Mesenchymal stem cell (in vitro differentiated cells and primary cell): ENCODE data around the gene MAGEB17. TPM values are rescaled to one million over a fixed set of nuclear protein-coding genes. Genes with fewer than 3 reads are reported as not detected.
A peak's percentile ranks its signal among the peaks of the same experiment; 100 is the strongest.

Experiments
- DNase-seq: peaks from one replicate; pipeline ENCODE4 v3.0.0-alpha.2; 2013
- H2AFZ ChIP-seq: one replicate; pipeline ENCODE4 v1.6.1; 2013; ENCODE audit warnings: low read depth, mild to moderate bottlenecking, control low read depth, inconsistent platforms, low read length, moderate library complexity
- H2AK5ac ChIP-seq: 2 replicates; pipeline ENCODE4 v1.6.1; 2013; ENCODE audit warnings: low read length, moderate library complexity, mild to moderate bottlenecking, inconsistent platforms; ENCODE audit not compliant: severe bottlenecking
- H2BK120ac ChIP-seq: one replicate; pipeline ENCODE4 v1.6.1; 2013; ENCODE audit warnings: low read depth, mild to moderate bottlenecking, inconsistent platforms, low read length, moderate library complexity
- H2BK12ac ChIP-seq, 2 experiments: one replicate each; pipeline ENCODE4 v1.6.1; 2013; ENCODE audit warnings: inconsistent platforms in 2 of 2, low read length in 2 of 2, mild to moderate bottlenecking in 2 of 2, moderate library complexity in 2 of 2, control low read depth in 1 of 2
- H2BK15ac ChIP-seq: one replicate; pipeline ENCODE4 v1.6.1; 2013; ENCODE audit warnings: mild to moderate bottlenecking, low read depth, inconsistent platforms; ENCODE audit not compliant: poor library complexity, severe bottlenecking
- H2BK5ac ChIP-seq: 2 replicates; pipeline ENCODE4 v1.6.1; 2013; ENCODE audit warnings: low read depth, mild to moderate bottlenecking, low read length, control low read depth, inconsistent platforms; ENCODE audit not compliant: poor library complexity, severe bottlenecking
- H3K14ac ChIP-seq, 2 experiments: one replicate each; pipeline ENCODE4 v1.6.1; 2013; ENCODE audit warnings: inconsistent platforms in 2 of 2, low read length in 2 of 2, control low read depth in 1 of 2, mild to moderate bottlenecking in 1 of 2, moderate library complexity in 1 of 2
- H3K18ac ChIP-seq, 2 experiments: one replicate each; pipeline ENCODE4 v1.6.1; 2013; ENCODE audit warnings: inconsistent platforms in 2 of 2, low read length in 2 of 2, control low read depth in 1 of 2, low read depth in 1 of 2, mild to moderate bottlenecking in 1 of 2
- H3K23ac ChIP-seq, 2 experiments: one replicate each; pipeline ENCODE4 v1.6.1; 2013; ENCODE audit warnings: inconsistent platforms in 2 of 2, low read length in 2 of 2, mild to moderate bottlenecking in 2 of 2, moderate library complexity in 2 of 2, control low read depth in 1 of 2
- H3K27ac ChIP-seq: 2 replicates; pipeline ENCODE4 v1.5.1; 2013; ENCODE audit warnings: mild to moderate bottlenecking, moderate library complexity, low read length, control low read depth, inconsistent platforms; ENCODE audit not compliant: poor library complexity, severe bottlenecking
- H3K27me3 ChIP-seq, 2 experiments: 2 replicates each; pipeline versions ENCODE4 v1.6.1 to v1.7.0; 2013; ENCODE audit warnings: low read length in 2 of 2, mild to moderate bottlenecking in 2 of 2, moderate library complexity in 2 of 2, control low read depth in 1 of 2, inconsistent platforms in 1 of 2; ENCODE audit not compliant: control insufficient read depth in 1 of 2, insufficient read depth in 1 of 2
- H3K36me3 ChIP-seq, 2 experiments: 2 replicates each; pipeline versions ENCODE4 v1.6.1 to v1.7.0; 2013; ENCODE audit warnings: low read length in 2 of 2, control low read depth in 1 of 2, inconsistent platforms in 1 of 2, low read depth in 1 of 2, mild to moderate bottlenecking in 1 of 2; ENCODE audit not compliant: insufficient read depth in 2 of 2, control insufficient read depth in 1 of 2
- H3K4ac ChIP-seq, 2 experiments: one replicate each; pipeline ENCODE4 v1.6.1; 2013; ENCODE audit warnings: inconsistent platforms in 2 of 2, low read length in 2 of 2, mild to moderate bottlenecking in 2 of 2, moderate library complexity in 2 of 2, control low read depth in 1 of 2, low read depth in 1 of 2
- H3K4me1 ChIP-seq: 2 replicates; pipeline ENCODE4 v1.6.1; 2013; ENCODE audit warnings: low read depth, low read length, control low read depth; ENCODE audit not compliant: control insufficient read depth, insufficient read depth
- H3K4me2 ChIP-seq: 2 replicates; pipeline ENCODE4 v1.6.1; 2013; ENCODE audit warnings: low read length, mild to moderate bottlenecking, inconsistent platforms; ENCODE audit not compliant: poor library complexity, severe bottlenecking
- H3K4me3 ChIP-seq, 2 experiments: 2 replicates each; pipeline versions ENCODE4 v1.5.1 to v1.7.0; 2013; ENCODE audit warnings: low read length in 2 of 2, mild to moderate bottlenecking in 2 of 2, control low read depth in 1 of 2, low read depth in 1 of 2; ENCODE audit not compliant: insufficient read depth in 1 of 2
- H3K79me1 ChIP-seq: replicated peaks from 2 replicates; pipeline ENCODE4 v1.6.1; 2013; ENCODE audit warnings: mild to moderate bottlenecking, control low read depth, low read length, inconsistent platforms; ENCODE audit not compliant: poor library complexity, severe bottlenecking
- H3K9ac ChIP-seq: 2 replicates; pipeline ENCODE4 v1.7.0; 2013; ENCODE audit warnings: mild to moderate bottlenecking, low read length, moderate library complexity
- H3K9me3 ChIP-seq: 2 replicates; pipeline ENCODE4 v1.7.0; 2013; ENCODE audit warnings: mild to moderate bottlenecking, low read length; ENCODE audit not compliant: control insufficient read depth
- H4K8ac ChIP-seq: one replicate; pipeline ENCODE4 v1.6.1; 2013; ENCODE audit warnings: inconsistent platforms, mild to moderate bottlenecking, low read length, moderate library complexity
- H4K91ac ChIP-seq: one replicate; pipeline ENCODE4 v1.6.1; 2013; ENCODE audit warnings: mild to moderate bottlenecking, low read length, inconsistent platforms
- WGBS: methylation state at CpG from one replicate; pipeline ENCODE4 v1.1.7; 2013; ENCODE audit warnings: mixed read lengths; 5-methylcytosine and 5-hydroxymethylcytosine counted together
- polyA plus RNA-seq, 2 experiments: library from polyadenylated mRNA; stranded (reverse); fragments of 200-250 nt; gene quantifications; one replicate each; pipeline ENCODE4 v1.2.3, GENCODE V29; 2013

Gene MAGEB17, protein sequence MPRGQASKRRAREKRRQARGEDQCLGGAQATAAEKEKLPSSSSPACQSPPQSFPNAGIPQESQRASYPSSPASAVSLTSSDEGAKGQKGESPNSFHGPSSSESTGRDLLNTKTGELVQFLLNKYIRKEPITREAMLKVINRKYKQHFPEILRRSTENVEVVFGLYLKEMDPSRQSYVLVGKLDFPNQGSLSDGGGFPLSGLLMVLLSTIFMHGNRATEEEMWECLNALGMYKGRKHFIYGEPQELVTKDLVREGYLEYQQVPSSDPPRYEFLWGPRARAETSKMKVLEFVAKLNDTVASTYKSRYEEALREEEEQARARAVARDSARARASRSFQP
- 0.03 TPM for polyA plus RNA-seq (2013, experiment 1 of 2)
- polyA plus RNA-seq (2013, experiment 2 of 2) = not detected

DNA sequence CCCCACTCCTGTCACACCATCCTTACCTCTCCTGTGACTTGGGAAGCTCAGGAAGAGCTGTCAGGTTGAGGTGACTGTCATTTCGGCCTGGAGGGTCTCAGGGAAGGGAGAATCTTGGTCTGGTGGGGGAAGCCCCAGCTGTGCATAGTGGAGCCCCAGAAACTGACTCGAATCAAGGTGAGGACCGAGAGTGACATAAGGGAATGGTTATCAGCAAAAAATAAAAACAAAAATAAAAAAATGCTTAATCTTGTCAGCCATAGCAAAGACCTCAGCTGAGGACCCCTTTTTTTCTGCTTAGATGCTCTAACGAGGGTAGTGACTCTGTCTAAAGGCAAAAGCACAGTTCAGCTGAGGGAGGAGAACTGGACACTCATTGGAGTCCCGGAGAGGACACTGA, at the start of gene MAGEB17:
Gene MAGEB17 (plus strand): TSS at position 301 of the 400 bp plus-strand sequence. CDS start 2,902 bp downstream, outside the sequence.
- DNase-seq = no peak
- no peak within 1 kb of the TSS for H2AK5ac ChIP-seq
- H3K4ac ChIP-seq = no peak within 1 kb of the TSS
- no peaks in the 10 kb centered on the region for H3K36me3 ChIP-seq
- H3K4me2 ChIP-seq = no peak within 1 kb of the TSS
- H3K27ac ChIP-seq = no peak within 1 kb of the TSS
- no peak within 1 kb of the TSS for H3K23ac ChIP-seq
- 83% methylated on average over 2 of the region's 5 CpGs for WGBS
- H3K9me3 ChIP-seq = no peaks in the 10 kb centered on the region
- no peak within 1 kb of the TSS for H4K91ac ChIP-seq
- peaks cover 0 to 29% of the 10 kb centered on the region in 2 experiments for H3K27me3 ChIP-seq
- no peak within 1 kb of the TSS for H3K14ac ChIP-seq
- H2BK15ac ChIP-seq = no peak within 1 kb of the TSS
- H2AFZ ChIP-seq = no peak within 1 kb of the TSS
- no peak within 1 kb of the TSS for H2BK5ac ChIP-seq
- no peak within 1 kb of the TSS for H3K18ac ChIP-seq
- no peaks in the 10 kb centered on the region for H3K79me1 ChIP-seq
- H3K4me3 ChIP-seq = no peak within 1 kb of the TSS
- H2BK120ac ChIP-seq = no peak within 1 kb of the TSS
- no peak within 1 kb of the TSS for H4K8ac ChIP-seq
- no peak within 1 kb of the TSS for H2BK12ac ChIP-seq
- H3K9ac ChIP-seq = no peak within 1 kb of the TSS
- H3K4me1 ChIP-seq = no peaks in the 10 kb centered on the region

DNA sequence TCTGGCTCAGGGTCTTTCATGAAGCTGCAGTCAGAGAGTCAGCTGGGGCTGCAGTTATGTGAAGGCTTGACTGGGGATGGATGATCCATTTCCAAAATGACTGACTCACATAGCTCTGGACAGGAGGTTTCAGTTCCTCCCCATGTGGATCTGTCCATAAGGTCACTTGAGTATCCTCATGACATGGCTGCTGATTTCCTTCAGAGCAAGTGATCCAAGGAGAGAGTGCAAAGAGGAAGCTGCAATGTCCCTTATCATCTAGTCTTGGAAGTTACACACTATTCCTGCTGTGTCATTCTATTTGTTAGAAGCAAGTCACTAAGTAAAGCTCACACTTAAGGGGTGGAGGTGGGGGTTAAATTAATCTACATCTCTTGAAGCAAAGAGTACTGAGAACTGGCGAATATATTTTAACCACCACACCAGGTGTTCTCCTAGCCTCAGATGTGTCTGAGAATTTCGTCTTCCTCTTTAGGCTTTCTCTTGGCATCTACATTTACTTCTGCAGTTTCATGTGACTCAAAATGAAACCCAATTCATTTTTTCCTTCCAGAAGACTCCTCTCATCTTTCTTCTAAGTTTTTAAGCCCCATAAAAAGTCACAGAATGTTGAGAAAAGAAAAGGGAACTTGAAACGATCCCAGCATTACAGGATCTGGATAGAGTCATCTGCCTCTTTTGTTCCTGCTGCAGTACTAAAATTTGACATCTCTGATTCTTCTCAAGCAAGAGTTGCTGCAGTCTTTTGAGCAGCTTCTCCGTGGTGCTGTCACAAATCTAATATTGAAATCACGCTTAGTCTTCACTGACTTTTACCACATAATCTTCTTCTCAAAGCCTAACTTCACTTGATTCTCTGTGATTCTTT, 47.7 kb upstream of the MAGEB17 start:
- no peak overlapping the region for H3K4me3 ChIP-seq
- H2BK15ac ChIP-seq = no peak overlapping the region
- H2BK120ac ChIP-seq = no peak overlapping the region
- H3K14ac ChIP-seq = no peak overlapping the region
- no peak for DNase-seq
- no peak overlapping the region for H2BK5ac ChIP-seq
- no peak overlapping the region for H3K4ac ChIP-seq
- no peak overlapping the region for H2BK12ac ChIP-seq
- H4K91ac ChIP-seq = no peak overlapping the region
- no peak overlapping the region for H3K23ac ChIP-seq
- H3K4me2 ChIP-seq = no peak overlapping the region
- H3K27me3 ChIP-seq = peaks cover 0 to 22% of the 10 kb centered on the region in 2 experiments
- no peak overlapping the region for H3K9ac ChIP-seq
- no peaks in the 10 kb centered on the region for H3K36me3 ChIP-seq
- no peak overlapping the region for H3K18ac ChIP-seq
- no peak overlapping the region for H2AFZ ChIP-seq
- no peaks in the 10 kb centered on the region for H3K79me1 ChIP-seq
- WGBS = 84% methylated on average over 5 of the region's 5 CpGs
- peaks cover 12% of the 10 kb centered on the region for H3K9me3 ChIP-seq
- no peaks in the 10 kb centered on the region for H3K4me1 ChIP-seq
- no peak overlapping the region for H3K27ac ChIP-seq
- H4K8ac ChIP-seq = no peak overlapping the region
- no peak overlapping the region for H2AK5ac ChIP-seq

DNA sequence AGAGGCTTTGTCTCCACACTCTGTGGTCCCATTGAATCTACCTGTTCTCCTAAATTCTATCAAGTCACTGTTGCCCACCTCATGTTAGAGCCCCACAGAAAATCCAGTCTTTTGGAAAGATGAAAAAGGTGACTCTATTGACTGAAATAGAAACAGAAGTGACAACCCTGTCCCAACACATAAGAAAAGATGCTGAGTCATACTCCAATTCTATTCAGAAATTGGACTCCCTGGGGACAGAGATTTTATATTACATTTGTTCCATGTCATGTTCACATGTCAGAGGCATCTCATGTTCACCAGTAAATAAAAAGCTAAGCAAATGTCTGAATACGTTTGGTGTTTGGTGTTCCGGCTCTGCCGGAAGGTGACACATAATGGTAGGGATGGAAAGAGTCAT, 46.9 kb upstream of the MAGEB17 start:
- Histone ChIP-seq H3K9ac (no peak overlapping the region), H3K18ac (no peak overlapping the region), H2AK5ac (no peak overlapping the region), H3K27ac (no peak overlapping the region), H3K14ac (no peak overlapping the region), H2BK5ac (no peak overlapping the region), H3K4me3 (no peak overlapping the region), H3K9me3 (peaks cover 12% of the 10 kb centered on the region), H2AFZ (no peak overlapping the region), H3K4me1 (no peaks in the 10 kb centered on the region), H3K27me3 (peaks cover 0 to 28% of the 10 kb centered on the region in 2 experiments), H4K91ac (no peak overlapping the region), H2BK12ac (no peak overlapping the region), H3K36me3 (no peaks in the 10 kb centered on the region), H3K79me1 (no peaks in the 10 kb centered on the region), H3K23ac (no peak overlapping the region), H2BK120ac (no peak overlapping the region), H4K8ac (no peak overlapping the region), H2BK15ac (no peak overlapping the region), H3K4ac (no peak overlapping the region), H3K4me2 (no peak overlapping the region)
- 97% methylated on average over 3 of the region's 3 CpGs for WGBS
- DNase-seq = no peak

DNA sequence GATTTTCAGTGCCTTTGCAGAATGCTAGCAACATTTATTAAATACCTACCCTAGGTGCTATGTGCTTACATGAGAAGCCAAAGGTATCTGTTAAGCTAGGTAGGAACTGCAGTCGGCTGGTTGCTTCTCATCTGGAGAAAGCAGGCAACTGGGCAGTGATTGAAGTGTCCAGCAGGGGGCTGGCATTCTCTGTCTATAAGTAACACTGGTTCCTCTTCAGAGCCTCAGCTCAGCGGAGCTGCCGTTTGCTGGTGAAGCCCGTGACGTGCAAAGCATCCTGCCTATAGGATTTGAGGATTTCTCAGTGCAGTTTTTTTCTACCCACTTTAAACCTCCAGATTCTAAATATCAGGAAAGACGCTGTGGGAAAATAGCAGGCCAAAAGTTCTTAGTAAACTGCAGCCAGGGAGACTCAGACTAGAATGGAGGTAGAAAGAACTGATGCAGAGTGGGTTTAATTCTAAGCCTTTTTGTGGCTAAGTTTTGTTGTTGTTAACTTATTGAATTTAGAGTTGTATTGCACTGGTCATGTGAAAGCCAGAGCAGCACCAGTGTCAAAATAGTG, 44.0 kb upstream of the MAGEB17 start, which contains the start of gene GRPR:
Gene GRPR (plus strand): TSS at position 344 of the 565 bp plus-strand sequence. CDS start 389 bp downstream, outside the sequence.
- Histone ChIP-seq H2BK12ac (no peak within 1 kb of the TSS), H3K36me3 (no peaks in the 10 kb centered on the region), H3K4ac (no peak within 1 kb of the TSS), H3K27me3 (peaks cover 0 to 45% of the 10 kb centered on the region in 2 experiments), H2BK15ac (no peak within 1 kb of the TSS), H3K9me3 (peaks cover 12% of the 10 kb centered on the region), H2AK5ac (no peak within 1 kb of the TSS), H4K91ac (no peak within 1 kb of the TSS), H3K4me2 (peak within 1 kb of the TSS; percentile 9), H3K4me1 (no peaks in the 10 kb centered on the region), H4K8ac (no peak within 1 kb of the TSS), H3K79me1 (no peaks in the 10 kb centered on the region), H2BK5ac (no peak within 1 kb of the TSS), H3K27ac (no peak within 1 kb of the TSS), H2BK120ac (no peak within 1 kb of the TSS), H3K14ac (no peak within 1 kb of the TSS), H3K4me3 (no peak within 1 kb of the TSS), H3K9ac (no peak within 1 kb of the TSS), H2AFZ (peak within 1 kb of the TSS; percentile 27), H3K23ac (no peak within 1 kb of the TSS), H3K18ac (no peak within 1 kb of the TSS)
- DNase-seq = peak; percentile 88
- 0% methylated on average over 6 of the region's 6 CpGs for WGBS
